DMS153 treated with DMSO at 0.1 percent for 48 hours (cell line): ENCODE measurements around the gene CREB3L4.
"Not testable (repeated sequence)": the region's sequence is repeated elsewhere in the genome, so short reads cannot be mapped to it uniquely, and the experiment has no call there.

Experiments used
- DNase-seq: peaks from one replicate; lab custom pipeline; 2025; ENCODE audit not compliant: unreplicated experiment; lab: John Stamatoyannopoulos, UW

Gene CREB3L4

DNA sequence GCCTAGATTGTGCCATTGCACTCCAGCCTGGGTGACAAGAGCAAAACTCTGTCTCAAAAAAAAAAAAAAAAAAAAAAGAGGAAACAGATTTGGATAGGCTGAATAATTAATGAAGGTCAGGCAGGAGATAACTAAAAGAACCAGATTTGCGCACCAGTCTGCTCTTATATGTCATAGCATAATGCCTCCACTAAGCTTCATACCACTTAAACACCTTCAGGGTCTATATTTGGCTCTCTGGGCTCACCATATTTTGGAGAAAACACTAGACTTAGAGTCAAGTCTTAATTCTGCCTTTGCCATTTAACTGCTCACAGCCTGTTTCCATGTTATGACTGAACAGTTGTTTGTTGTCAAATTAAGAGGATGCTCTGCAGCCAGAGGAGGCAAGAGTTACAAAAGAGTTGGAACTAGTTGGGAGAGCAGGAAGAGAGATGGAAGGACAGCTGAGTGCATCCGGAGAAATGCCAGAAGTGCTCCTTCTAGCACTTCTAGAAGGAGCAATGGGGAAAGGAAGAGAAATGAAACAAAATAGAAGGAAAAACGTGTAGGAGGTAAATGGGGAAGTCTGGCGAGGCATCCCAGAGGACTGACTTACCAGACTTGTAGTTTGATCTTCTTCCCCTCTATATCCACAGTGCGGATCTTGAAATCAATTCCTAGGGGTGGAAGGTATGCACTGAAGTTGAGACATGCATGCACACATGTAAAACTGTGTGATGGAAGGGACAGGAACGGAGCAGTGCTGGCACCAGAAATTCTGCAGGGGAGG, 16.6 kb downstream of the CREB3L4 start:
- no peak for DNase-seq

DNA sequence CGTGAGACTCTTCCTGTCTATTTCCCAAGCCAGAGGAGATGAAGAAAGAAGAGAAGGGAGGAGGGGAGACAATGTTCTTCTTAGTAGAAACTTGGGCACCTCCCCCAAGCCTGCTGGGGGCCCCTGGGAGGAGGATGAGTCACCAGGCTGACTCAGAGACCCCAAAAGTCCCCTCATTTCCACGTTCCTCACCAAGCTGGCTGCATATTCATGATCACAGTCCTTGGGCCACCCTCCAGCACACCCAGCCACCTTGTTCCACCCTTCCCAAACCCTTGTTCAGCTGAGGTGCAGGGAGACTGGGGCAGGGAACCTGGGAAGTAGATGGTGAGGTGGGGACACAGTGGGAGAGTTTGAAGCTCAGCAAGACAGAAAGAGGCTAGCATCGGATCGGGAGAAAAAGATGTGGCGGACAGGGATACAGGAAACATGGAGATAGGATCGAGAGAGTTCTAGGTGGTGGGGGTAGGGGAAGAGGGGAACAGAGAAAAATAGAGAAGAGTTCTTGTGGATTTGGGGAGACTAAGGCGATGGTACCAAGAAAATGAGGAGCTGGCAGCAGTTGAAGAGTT, 17.7 kb downstream of the CREB3L4 start:
- no peak for DNase-seq

DNA sequence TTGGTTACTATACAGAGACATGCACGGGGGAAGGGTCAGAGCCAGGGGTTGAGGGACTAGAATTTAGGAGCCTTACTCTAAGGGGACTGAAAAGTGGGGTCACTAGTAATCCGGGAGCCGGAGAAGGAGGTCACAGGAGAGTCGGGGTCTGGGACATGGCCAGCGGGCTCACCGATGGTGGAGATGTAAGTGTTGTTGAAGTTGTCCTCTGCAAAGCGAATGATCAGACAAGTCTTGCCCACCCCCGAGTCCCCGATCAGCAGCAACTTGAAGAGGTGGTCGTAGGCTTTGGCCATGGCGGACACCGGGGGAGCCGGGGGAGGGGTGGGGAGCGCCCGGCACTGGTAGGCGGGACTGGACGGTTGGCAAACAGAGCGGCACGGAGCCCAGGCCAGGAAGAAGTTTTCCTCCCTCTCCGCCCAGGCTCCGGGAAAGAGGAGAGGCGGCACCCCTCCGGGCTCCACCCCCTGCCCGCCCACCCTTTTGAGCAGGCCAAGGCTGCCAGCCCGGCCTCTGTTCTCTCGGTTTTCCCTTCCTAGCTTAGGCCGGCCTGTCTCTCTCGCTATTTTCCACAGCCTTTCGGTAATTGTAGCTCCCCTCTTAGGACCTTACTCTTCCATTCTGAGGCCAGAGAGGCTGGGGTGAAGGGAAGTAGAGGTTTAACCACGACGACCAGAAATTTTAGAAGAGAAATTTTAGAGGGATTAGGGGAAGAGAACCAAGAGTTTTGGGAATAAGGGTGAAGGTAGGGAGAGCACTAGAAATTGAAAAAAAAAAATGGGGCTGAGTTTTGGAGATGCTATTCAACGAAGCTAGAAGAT, 18.4 kb downstream of the CREB3L4 start, which contains the start of gene RAB13:
TSS of gene RAB13 (minus strand) at position 399 of the 821 bp plus-strand sequence. CDS start at position 296, 103 bp downstream.
- DNase-seq = peak; percentile 87

DNA sequence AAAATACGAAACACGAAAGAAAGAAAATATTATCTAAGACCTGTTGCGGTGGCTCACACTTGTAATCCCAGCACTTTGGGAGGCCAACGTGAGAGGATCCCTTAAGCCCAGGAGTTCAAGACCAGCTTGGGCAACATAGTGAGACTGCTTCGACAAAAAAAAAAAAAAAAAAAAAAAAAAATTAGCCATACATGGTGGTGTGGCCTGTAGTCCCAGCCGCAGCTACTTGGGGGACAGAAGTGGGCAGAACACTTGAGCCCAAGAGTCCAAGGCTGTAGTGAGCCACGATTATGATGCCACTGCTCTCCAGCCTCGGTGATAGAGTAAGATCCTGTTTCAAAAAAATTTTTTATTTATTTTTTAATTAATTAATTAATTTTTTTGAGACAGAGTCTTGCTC, 19.9 kb downstream of the CREB3L4 start:
- no peak for DNase-seq

DNA sequence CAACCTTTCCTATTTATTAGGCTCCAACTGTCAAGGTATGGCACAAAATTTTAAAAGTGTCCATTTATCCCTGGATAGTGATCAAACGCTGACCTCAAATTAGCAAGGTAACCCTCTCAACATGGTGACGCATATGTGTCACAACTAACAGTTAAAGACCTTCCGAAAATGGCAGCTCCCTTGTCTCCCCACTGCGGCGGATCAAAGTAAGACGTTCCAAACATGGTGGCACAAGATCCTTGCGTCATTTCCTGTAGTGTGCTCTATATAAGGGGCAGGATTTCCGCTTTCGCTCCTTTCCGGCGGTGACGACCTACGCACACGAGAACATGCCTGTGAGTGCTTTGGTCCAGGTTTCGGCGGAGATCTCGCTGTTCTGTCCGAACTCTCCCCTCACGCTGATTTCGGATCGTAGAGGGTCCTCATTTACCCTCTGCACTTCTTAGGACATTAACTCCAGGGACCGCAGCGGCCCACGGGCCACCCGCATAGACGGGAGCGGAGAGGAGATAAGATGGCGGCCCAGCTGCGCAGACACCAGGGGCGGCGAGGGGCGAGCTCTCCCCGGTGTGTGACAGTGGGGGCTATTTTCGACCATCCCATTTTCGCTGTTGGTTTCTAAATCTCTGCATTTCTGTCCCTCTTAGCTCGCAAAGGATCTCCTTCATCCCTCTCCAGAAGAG, 22.9 kb downstream of the CREB3L4 start, which contains the start of gene RPS27:
TSS of gene RPS27 (plus strand) at position 295 of the 683 bp plus-strand sequence. CDS start at position 330, 35 bp downstream.
- DNase-seq = peak; percentile 100

DNA sequence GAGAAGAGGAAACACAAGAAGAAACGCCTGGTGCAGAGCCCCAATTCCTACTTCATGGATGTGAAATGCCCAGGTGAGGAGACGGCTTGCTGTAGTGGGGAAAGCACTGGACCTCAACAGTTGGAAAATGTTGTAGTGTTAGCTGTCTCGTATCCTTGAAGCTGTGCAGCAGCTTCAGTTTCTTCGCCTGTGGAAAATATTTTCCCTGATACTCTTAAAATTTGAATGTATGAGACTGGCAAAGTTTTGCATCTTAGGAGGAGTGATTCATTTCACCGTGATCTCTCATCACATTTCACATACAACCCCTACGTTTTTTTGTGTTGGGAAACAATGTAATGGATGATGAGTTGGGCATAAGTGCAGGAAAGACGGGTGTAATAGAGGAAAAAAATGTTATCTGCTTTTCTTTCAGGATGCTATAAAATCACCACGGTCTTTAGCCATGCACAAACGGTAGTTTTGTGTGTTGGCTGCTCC, 23.5 kb downstream of the CREB3L4 start:
- DNase-seq = no peak

DNA sequence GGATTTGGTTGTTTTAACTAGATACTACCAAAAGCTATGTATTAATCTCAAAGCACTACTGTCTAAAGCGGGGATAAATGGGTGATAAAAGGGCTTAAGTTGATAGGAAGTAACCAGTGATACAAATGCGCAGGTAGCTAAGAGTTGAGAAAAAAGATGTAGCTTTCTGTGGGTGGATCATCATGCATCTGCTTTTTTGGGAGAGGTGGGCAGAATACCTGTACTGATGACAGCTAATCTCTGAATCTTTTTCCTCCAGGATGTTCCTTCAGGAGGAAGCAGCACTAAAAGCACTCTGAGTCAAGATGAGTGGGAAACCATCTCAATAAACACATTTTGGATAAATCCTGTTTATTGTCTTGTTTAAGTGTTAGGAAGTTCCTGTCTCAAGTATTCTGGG, 24.1 kb downstream of the CREB3L4 start:
- no peak for DNase-seq

DNA sequence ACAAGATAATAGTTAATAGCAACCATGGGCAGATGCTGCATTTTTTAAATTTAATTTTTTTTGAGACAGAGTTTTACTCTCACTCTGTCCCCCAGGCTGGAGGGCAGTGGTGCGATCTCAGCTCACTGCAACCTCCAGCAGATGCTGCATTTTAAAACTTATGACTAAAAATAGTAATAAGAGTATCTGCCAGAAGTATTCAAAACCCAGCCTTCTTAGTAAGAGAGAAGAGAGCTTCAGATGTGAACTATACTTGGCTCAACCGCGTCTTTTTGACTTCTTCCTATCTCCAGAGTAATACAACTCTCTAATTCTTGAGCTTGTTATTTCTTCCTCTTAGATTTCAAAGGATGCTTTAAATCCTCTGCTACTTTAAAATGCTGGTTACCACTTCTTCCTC, 27.5 kb downstream of the CREB3L4 start:
- no peak for DNase-seq

DNA sequence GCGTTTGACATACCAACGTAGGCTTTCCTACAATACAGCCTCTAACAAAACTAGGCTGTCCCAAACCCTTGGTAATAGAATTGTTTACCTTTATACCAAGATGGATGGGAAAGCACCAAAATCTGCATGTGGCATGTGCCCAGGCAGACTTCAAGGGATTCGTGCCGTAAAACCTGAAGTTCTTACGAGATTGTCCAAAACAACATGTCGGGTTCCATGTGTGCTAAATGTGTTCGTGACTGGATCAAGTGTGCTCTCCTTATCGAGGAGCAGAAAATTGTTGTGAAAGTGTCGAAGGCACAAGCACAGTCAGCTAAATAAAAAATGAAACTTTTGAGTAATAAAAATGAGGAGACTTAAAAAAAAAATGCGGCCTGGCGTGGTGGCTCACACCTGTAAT, 27.9 kb downstream of the CREB3L4 start:
- DNase-seq = no peak

DNA sequence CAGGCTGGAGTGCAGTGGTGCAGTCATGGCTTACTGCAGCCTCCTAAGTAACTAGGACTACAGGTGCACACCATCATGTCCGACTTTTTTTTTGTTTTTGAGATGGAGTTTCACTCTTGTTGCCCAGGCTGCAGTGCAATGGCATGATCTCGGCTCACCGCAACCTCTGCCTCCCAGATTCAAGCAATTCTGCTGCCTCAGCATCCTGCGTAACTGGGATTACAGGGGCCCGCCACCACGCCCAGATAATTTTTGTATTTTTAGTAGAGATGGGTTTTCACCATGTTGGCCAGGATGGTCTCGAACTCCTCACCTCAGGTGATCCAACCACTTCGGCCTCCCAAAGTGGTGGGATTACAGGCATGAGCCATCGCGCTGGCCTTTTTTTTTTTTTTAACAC, 29.2 kb downstream of the CREB3L4 start:
- not testable (repeated sequence) for DNase-seq

DNA sequence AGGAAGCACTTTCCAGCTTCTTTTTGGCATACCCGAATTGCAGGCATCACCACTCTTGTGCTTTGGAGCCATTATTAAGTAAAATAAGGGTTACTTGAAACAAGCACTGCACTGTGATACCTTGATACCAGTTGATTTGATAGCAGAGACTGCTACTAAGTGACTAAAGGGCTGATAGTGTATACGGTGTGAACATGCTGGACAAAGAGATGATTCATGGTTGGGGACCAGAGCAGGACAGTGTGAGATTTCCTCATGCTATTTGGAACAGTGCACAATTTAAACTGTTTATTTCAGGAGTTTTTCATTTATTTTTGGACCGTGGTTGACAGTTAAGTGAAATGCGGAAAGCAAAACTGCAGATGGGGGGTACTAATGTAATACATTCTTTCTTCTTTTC, 32.7 kb downstream of the CREB3L4 start:
- no peak for DNase-seq

DNA sequence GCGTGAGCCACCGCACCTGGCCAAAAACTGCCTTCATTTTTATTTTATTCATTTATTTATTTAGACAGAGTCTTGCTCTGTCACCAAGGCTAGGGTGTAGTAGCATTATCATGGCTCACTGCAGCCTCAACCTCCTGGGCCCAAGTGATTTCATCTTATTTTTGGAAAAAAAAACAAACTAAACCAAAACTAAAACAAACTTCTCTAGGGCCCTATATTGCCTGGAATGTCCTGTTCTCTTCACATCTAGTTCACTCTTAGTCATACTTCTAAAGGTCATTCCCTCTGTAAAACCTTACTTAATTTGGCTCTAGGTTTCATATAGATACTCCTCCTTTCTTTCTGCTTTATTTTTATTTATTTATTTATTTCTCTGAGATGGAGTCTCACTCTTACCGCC, 38.4 kb downstream of the CREB3L4 start:
- DNase-seq = no peak

DNA sequence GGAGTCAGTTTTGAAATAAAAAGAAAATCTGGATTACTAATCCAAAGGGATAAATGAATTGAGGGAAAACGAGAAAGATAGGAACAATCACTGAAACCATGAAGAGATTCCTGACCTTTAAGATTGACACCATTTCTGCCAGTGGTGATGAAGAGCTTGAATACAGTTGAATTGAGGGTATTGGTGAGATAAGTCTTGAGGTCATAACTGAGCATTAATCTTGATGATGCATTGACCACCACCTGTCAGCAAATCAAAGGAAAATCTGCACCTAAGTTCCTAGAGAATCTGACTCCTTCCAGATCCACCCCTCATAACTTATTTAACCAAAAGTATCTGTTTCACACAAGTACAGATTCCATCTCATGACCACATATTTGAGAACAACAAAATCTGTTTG, 44.4 kb downstream of the CREB3L4 start:
- no peak for DNase-seq

DNA sequence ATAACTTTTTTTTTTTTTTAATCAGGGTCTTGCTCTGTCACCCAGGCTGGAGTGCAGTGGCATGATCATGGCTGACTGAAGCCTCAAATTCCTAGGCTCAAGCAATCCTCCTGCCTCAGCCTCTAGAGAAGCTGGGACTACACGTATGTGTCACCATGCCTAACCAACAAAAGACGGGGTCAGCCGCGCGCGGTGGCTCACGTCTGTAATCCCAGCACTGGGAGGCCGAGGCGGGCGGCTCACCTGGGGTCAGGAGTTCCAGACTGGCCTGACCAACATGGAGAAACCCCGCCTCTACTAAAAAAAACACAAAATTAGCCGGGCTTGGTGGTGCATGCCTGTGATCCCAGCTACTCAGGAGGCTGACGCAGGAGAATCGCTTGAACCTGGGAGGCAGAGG, 44.8 kb downstream of the CREB3L4 start:
- not testable (repeated sequence) for DNase-seq

DNA sequence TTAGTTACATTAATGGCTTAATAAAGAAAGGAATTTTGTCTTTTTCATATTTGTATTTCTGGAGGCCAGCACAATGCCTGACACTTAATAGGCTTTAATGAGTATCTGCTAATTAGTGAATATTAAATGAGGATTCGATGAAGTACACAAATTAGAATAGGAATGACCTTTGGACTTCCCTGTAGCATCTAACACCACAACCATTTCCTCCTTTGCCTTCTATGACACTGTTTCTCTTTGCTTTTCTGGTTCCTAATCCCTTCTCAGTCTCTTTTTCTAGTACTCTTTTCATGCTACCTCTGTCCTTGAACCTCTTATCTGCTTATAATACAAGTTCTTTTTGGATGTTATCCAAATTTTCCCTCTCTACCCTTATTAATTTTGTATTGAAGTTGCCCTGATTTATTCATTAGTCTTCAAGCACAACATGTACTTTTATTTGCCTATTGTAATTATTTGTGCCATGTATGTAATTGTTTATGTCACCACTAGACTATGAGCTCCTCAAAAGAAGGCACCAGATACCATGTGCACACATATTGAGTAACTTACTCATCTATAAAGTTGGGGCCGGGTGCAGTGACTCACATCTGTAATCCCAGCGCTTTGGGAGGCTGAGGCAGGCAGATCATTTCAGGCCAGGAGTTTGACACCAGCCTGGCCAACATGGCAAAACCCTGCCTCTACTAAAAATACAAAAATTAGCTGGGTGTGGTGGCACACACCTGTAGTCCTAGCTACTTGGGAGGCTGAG, 46.6 kb downstream of the CREB3L4 start:
- no peak for DNase-seq

DNA sequence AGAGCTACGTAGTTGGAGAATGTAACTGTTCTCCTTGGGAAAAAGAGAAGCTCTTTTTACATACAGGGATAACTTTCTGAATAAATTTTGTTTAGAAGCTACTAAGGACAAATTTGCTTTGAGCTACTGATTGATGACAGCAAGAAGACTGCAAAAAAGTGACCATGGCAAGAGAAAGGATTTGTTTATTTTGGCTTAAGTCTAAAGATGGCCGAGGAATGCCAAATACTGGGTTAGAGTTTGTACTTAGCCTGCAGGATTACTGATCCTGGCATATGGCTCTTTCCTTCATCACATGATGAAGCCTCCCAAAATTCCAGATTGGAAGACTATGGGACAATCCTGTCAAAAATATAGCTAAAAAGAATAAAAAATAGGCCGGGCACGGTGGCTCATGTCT, 51.6 kb downstream of the CREB3L4 start:
- DNase-seq = no peak

DNA sequence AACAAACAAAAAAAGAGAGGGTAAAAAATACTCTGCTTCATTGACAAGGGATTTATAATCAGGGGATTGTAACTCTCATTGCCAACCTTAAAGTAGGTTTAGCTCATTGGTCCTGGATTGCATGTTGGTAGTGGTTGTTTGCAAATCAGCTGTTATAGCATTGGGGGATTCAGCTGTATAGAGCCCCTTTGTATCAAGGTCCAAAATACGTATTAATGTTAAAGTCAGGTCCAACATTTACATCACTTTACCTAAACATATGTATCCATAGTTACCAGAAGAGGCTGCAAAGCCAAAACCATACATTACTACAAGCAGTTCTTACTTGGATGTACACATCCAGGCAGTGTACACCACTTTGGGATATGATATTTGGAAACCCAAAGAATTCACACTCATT, 52.2 kb downstream of the CREB3L4 start:
- DNase-seq = no peak
